Smooth muscle cell (in vitro differentiated cells): ENCODE data around the gene ERFE. TPM values are rescaled to one million over a fixed set of nuclear protein-coding genes. Genes with fewer than 3 reads are reported as not detected.
A peak's percentile ranks its signal among the peaks of the same experiment; 100 is the strongest.

ENCODE experiments used
- DNase-seq: peaks from one replicate; lab custom pipeline; 2025; ENCODE audit not compliant: unreplicated experiment; lab: John Stamatoyannopoulos, UW
- H2AFZ ChIP-seq: fragments of 200-600 bp; sonication (generic); 2 replicates; pipeline ENCODE4 v1.6.0; 2016; ENCODE audit warnings: antibody characterized with exemption, low read depth, mild to moderate bottlenecking
- H3F3A ChIP-seq: fragments of 200-600 bp; sonication (generic); 2 replicates; pipeline ENCODE4 v1.6.0; 2017; ENCODE audit warnings: antibody characterized with exemption, low read depth
- H3K27ac ChIP-seq: fragments of 200-600 bp; sonication (generic); 2 replicates; pipeline ENCODE4 v1.5.1; 2016; ENCODE audit warnings: low read depth, mild to moderate bottlenecking
- H3K27me3 ChIP-seq: fragments of 200-600 bp; sonication (generic); 2 replicates; pipeline ENCODE4 v1.6.1; 2016; ENCODE audit warnings: low read depth, mild to moderate bottlenecking
- H3K36me3 ChIP-seq: fragments of 200-600 bp; sonication (generic); 2 replicates; pipeline ENCODE4 v1.5.1; 2016; ENCODE audit warnings: low read depth
- H3K4me1 ChIP-seq: fragments of 200-600 bp; sonication (generic); 2 replicates; pipeline ENCODE4 v1.5.1; 2016; ENCODE audit warnings: low read depth
- H3K4me2 ChIP-seq: fragments of 200-600 bp; sonication (generic); 2 replicates; pipeline ENCODE4 v1.6.0; 2016; ENCODE audit warnings: mild to moderate bottlenecking
- H3K4me3 ChIP-seq: fragments of 200-600 bp; sonication (generic); 2 replicates; pipeline ENCODE4 v1.5.1; 2016; ENCODE audit warnings: mild to moderate bottlenecking
- H3K79me2 ChIP-seq: fragments of 200-600 bp; sonication (generic); 2 replicates; pipeline ENCODE4 v1.6.0; 2016; ENCODE audit warnings: low read depth, mild to moderate bottlenecking
- H3K9ac ChIP-seq: fragments of 200-600 bp; sonication (generic); 2 replicates; pipeline ENCODE4 v1.6.0; 2016; ENCODE audit warnings: low read depth
- H3K9me3 ChIP-seq: fragments of 200-600 bp; sonication (generic); replicated peaks from 2 replicates; pipeline ENCODE4 v1.5.1; 2016; ENCODE audit warnings: low read depth
- H4K20me1 ChIP-seq: fragments of 200-600 bp; sonication (generic); 2 replicates; pipeline ENCODE4 v1.6.0; 2016; ENCODE audit warnings: low read depth
- CTCF ChIP-seq: fragments of 200-600 bp; sonication (generic); IDR thresholded peaks from 2 replicates; pipeline ENCODE4 v1.5.1; 2017; ENCODE audit warnings: borderline replicate concordance, mild to moderate bottlenecking, antibody characterized with exemption; ENCODE audit not compliant: insufficient read depth, poor library complexity, severe bottlenecking
- WGBS: methylation state at CpG from one replicate; pipeline ENCODE4 v1.1.7; 2016; ENCODE audit warnings: low lambda C conversion rate; 5-methylcytosine and 5-hydroxymethylcytosine counted together
- polyA plus RNA-seq: library from polyadenylated mRNA; unstranded; fragments of >200 nt; fragmentation: Nextera tagmentation; extraction: Ambion mirVana; gene quantifications from 2 replicates; pipeline ENCODE4 v1.2.1, GENCODE V29; 2016
- total RNA-seq: library from RNA; depleted of rRNA; stranded (reverse); fragments of >200 nt; gene quantifications from 2 replicates; pipeline ENCODE4 v1.2.3, GENCODE V29; 2014

The ERFE gene
- total RNA-seq, result 0.13 TPM in 1 of 2 replicates, not detected in the other
- 0.86 and 2.4 TPM in 2 replicates for polyA plus RNA-seq

GRCh38 chr2:238158509-238159070, at the start of gene ERFE:
Gene ERFE, plus strand, starts transcription at chr2:238158970. Its CDS starts 38 bp downstream, at chr2:238159008.
- no peak for DNase-seq
- H2AFZ ChIP-seq, result no peak within 1 kb of the TSS
- H3K27ac ChIP-seq, result no peak within 1 kb of the TSS
- H3F3A ChIP-seq, result no peaks in the 10 kb centered on the region
- no peak within 1 kb of the TSS for H3K9ac ChIP-seq
- 12% methylated on average over 11 of the region's 61 CpGs for WGBS
- peak within 1 kb of the TSS; percentile 34 for H3K4me3 ChIP-seq
- H3K9me3 ChIP-seq, result no peaks in the 10 kb centered on the region
- H3K4me2 ChIP-seq, result peak within 1 kb of the TSS; percentile 86
- no peaks in the 10 kb centered on the region for H3K36me3 ChIP-seq
- H3K79me2 ChIP-seq, result no peaks in the 10 kb centered on the region
- TF ChIP-seq CTCF, result peak; percentile 60
- H3K4me1 ChIP-seq, result peaks cover 2% of the 10 kb centered on the region
- H4K20me1 ChIP-seq, result no peaks in the 10 kb centered on the region
- H3K27me3 ChIP-seq, result peaks cover 45% of the 10 kb centered on the region

GRCh38 chr2:238113611-238114010, 45.2 kb upstream of the ERFE start:
- Histone ChIP-seq H4K20me1 (no peaks in the 10 kb centered on the region), H3K9me3 (peaks cover 6% of the 10 kb centered on the region), H2AFZ (no peak overlapping the region), H3K27ac (no peak overlapping the region), H3K9ac (no peak overlapping the region), H3K4me1 (no peaks in the 10 kb centered on the region), H3F3A (no peaks in the 10 kb centered on the region), H3K79me2 (no peaks in the 10 kb centered on the region), H3K4me3 (no peak overlapping the region), H3K27me3 (peaks cover 2% of the 10 kb centered on the region), H3K4me2 (no peak overlapping the region), H3K36me3 (no peaks in the 10 kb centered on the region)
- no peak for TF ChIP-seq CTCF
- no peak for DNase-seq
- 90% methylated on average over 13 of the region's 13 CpGs for WGBS

- Histone ChIP-seq H4K20me1 (no peaks in the 10 kb centered on the region), H3K9ac (no peak overlapping the region), H3K27ac (no peak overlapping the region), H3K4me2 (no peak overlapping the region), H3K4me3 (no peak overlapping the region), H3K79me2 (no peaks in the 10 kb centered on the region), H2AFZ (no peak overlapping the region), H3K9me3 (peaks cover 6% of the 10 kb centered on the region), H3F3A (no peaks in the 10 kb centered on the region), H3K4me1 (no peaks in the 10 kb centered on the region), H3K36me3 (no peaks in the 10 kb centered on the region), H3K27me3 (peaks cover 5% of the 10 kb centered on the region)
- no peak for TF ChIP-seq CTCF
- 93% methylated on average over 16 of the region's 16 CpGs for WGBS
- DNase-seq, result no peak
Measured at GRCh38 chr2:238114331-238114841, 44.4 kb upstream of the ERFE start.
